H9 (cell line): ENCODE results near the gene EBNA1BP2. TPM values are rescaled to one million over a fixed set of nuclear protein-coding genes. Genes with fewer than 3 reads are reported as not detected.

Source experiments
- microRNA-seq: library from miRNA; unstranded; fragments of <30 nt; microRNA quantifications from one replicate; pipeline ENCODE4, GENCODE V29; 2020; ENCODE audit warnings: borderline microRNAs expressed
- total RNA-seq: library from RNA; stranded (reverse); gene quantifications from 2 replicates; pipeline ENCODE4 v1.2.1, GENCODE V29; 2021

Gene EBNA1BP2
- total RNA-seq, 1 experiment from 2014 or later, result 84.7 TPM

Small RNAs within 50 kb of the gene (microRNA-seq; reads per million reads assigned to microRNA genes)
- not detected for gene MIR6733

Other genes starting within 250 kb of the EBNA1BP2 start
- gene SLC2A1, start 213.4 kb downstream of the EBNA1BP2 start, total RNA-seq, result 186 and 187 TPM in 2 replicates
- gene CFAP57, start within 50 bp of the EBNA1BP2 start, total RNA-seq, result 0.11 and 0.33 TPM in 2 replicates
- gene TMEM125, start 97.7 kb upstream of the EBNA1BP2 start, total RNA-seq, result 19.1 and 19.6 TPM in 2 replicates
- gene C1orf210, start 113.3 kb upstream of the EBNA1BP2 start, total RNA-seq, result 5.9 and 6.3 TPM in 2 replicates
- gene TIE1, start 128.7 kb upstream of the EBNA1BP2 start, total RNA-seq, result 0.64 and 1.2 TPM in 2 replicates
- 0.35 TPM in 1 of 2 replicates, not detected in the other for gene MPL, start 165.5 kb upstream of the EBNA1BP2 start, total RNA-seq
- gene CDC20, start 186.7 kb upstream of the EBNA1BP2 start, total RNA-seq, result 246 and 251 TPM in 2 replicates
- 20.7 and 21.6 TPM in 2 replicates for gene ELOVL1, start 195.7 kb upstream of the EBNA1BP2 start, total RNA-seq
- gene MED8, start 217.5 kb upstream of the EBNA1BP2 start, total RNA-seq, result 19.1 and 23.0 TPM in 2 replicates
- gene SZT2, start 217.6 kb upstream of the EBNA1BP2 start, total RNA-seq, result 14.8 and 16.8 TPM in 2 replicates